Measurements from ENCODE around the gene DLGAP1.

- no peak for TF ChIP-seq CTCF (IDR thresholded peaks at IDR 0.05; ENCODE audit: low read length)
- TF ChIP-seq EZH2 (IDR thresholded peaks at IDR 0.05; ENCODE audit: borderline replicate concordance, low read length), result no peak
These were observed 638.3 kb downstream of the DLGAP1 start for GRCh38 chr18:3816610-3817363.

Data from OCI-LY1 (cell line).